Upper lobe of left lung (tissue), 6 donors: Measurements from ENCODE around the gene TMEM207. TPM values are rescaled to one million over a fixed set of nuclear protein-coding genes. Genes with fewer than 3 reads are reported as not detected.

Experiments used
- ATAC-seq, 2 donors: fragments of 200-7000 bp; cut with Tn5 transposase; one replicate each; pipeline ENCODE4 v1.9.1; 2022; ENCODE audit warnings: mild to moderate bottlenecking in 2 of 2, moderate library complexity in 2 of 2; ENCODE audit not compliant: low FRiP score in 2 of 2
- DNase-seq, 2 donors: peaks; one replicate each; pipeline ENCODE4 v3.0.0-alpha.2; 2019 to 2020
- H3K27ac ChIP-seq, 4 donors: fragments of 200-600 bp; sonication (generic); one replicate each; pipeline ENCODE4 v1.5.1; 2016 to 2019
- H3K27me3 ChIP-seq, 4 donors: fragments of 200-600 bp; sonication (generic); one replicate each; pipeline ENCODE4 v1.5.1; 2017 to 2019
- H3K36me3 ChIP-seq, 4 donors: fragments of 200-600 bp; sonication (generic); one replicate each; pipeline ENCODE4 v1.5.1; 2016 to 2019
- H3K4me1 ChIP-seq, 4 donors: fragments of 200-600 bp; sonication (generic); one replicate each; pipeline ENCODE4 v1.5.1; 2018 to 2019
- H3K4me3 ChIP-seq, 4 donors: fragments of 200-600 bp; sonication (generic); one replicate each; pipeline ENCODE4 v1.5.1; 2017 to 2019; ENCODE audit warnings: mild to moderate bottlenecking in 2 of 4, moderate library complexity in 1 of 4
- H3K9me3 ChIP-seq, 4 donors: fragments of 200-600 bp; sonication (generic); one replicate each; pipeline ENCODE4 v1.5.1; 2018 to 2019
- CTCF ChIP-seq, 6 experiments: fragments of 450-650 bp in 4 of 6; fragments of 200-600 bp in 2 of 6; sonication (generic) in 2 of 6; IDR thresholded peaks; one replicate each; pipeline ENCODE4 v1.5.1; 2016 to 2019; ENCODE audit warnings: antibody characterized with exemption in 6 of 6
- EP300 ChIP-seq, 4 donors: sonication (generic); formaldehyde crosslinking; IDR thresholded peaks; one replicate each; pipeline ENCODE4 v1.5.1; 2017; ENCODE audit warnings: antibody characterized with exemption in 4 of 4, control low read depth in 2 of 4
- POLR2A ChIP-seq, 4 donors: fragments of 450-650 bp; IDR thresholded peaks; one replicate each; pipeline ENCODE4 v1.5.1; 2016 to 2017; ENCODE audit warnings: antibody characterized with exemption in 4 of 4, mild to moderate bottlenecking in 2 of 4
- POLR2AphosphoS5 ChIP-seq, 2 donors: sonication (generic); formaldehyde crosslinking; IDR thresholded peaks; one replicate each; pipeline ENCODE4 v1.5.1; 2017; ENCODE audit warnings: antibody characterized with exemption in 2 of 2
- WGBS, 2 donors: methylation state at CpG; one replicate each; pipeline ENCODE4 v1.1.5; 2017 to 2018; 5-methylcytosine and 5-hydroxymethylcytosine counted together
- total RNA-seq, 6 donors: library from RNA; depleted of rRNA in 4 of 6; stranded (reverse); fragments of >200 nt in 4 of 6; gene quantifications; one replicate each; pipeline versions ENCODE4 v1.1.0 to v1.2.1, GENCODE V29; 2016 to 2021
- donor health status: DM: no; HTN: no; CAD: no; lungs with moderate emphysema.
- donor health status: DM: no; HTN: yes; CAD: no; lungs with severe emphysema.

Gene TMEM207
- total RNA-seq, 6 donors from 2014 or later = not detected

- no peaks in the 10 kb centered on the region for H3K27me3 ChIP-seq
Measured at GRCh38 chr3:190401963-190402362, 47.7 kb downstream of the TMEM207 start.

GRCh38 chr3:190399677-190400076 lies 50.0 kb downstream of the TMEM207 start:
- DNase-seq (no peak), ATAC-seq (no peak)
- Histone ChIP-seq H3K27me3 (no peaks in the 10 kb centered on the region), H3K4me3 (no peak overlapping the region), H3K4me1 (no peaks in the 10 kb centered on the region), H3K36me3 (no peaks in the 10 kb centered on the region), H3K9me3 (no peaks in the 10 kb centered on the region), H3K27ac (no peak overlapping the region)
- WGBS, 2 donors = 85 to 92% methylated on average over 4 to 8 of the region's 8 CpGs
- no peak for TF ChIP-seq EP300 (IDR thresholded peaks at IDR 0.05)
- TF ChIP-seq POLR2A (IDR thresholded peaks at IDR 0.05) = no peak
- TF ChIP-seq POLR2AphosphoS5 (IDR thresholded peaks at IDR 0.05) = no peak
- TF ChIP-seq CTCF (IDR thresholded peaks at IDR 0.05) = no peak

More at GRCh38 chr3:190401963-190402362, 47.7 kb downstream of the TMEM207 start:
- no peak for TF ChIP-seq EP300 (IDR thresholded peaks at IDR 0.05)
- no peak for TF ChIP-seq POLR2A (IDR thresholded peaks at IDR 0.05)
- no peak for TF ChIP-seq POLR2AphosphoS5 (IDR thresholded peaks at IDR 0.05)
- no peak for TF ChIP-seq CTCF (IDR thresholded peaks at IDR 0.05)
- Histone ChIP-seq H3K4me1 (no peaks in the 10 kb centered on the region), H3K9me3 (no peaks in the 10 kb centered on the region), H3K36me3 (no peaks in the 10 kb centered on the region), H3K4me3 (no peak overlapping the region), H3K27ac (no peak overlapping the region)
- no peak for ATAC-seq
- WGBS, 2 donors = 45 to 56% methylated on average over 4 of the region's 4 CpGs
- DNase-seq = no peak

GRCh38 chr3:190397889-190398288 lies 51.8 kb downstream of the TMEM207 start:
- ATAC-seq (no peak), DNase-seq (no peak)
- no peak overlapping the region for H3K27ac ChIP-seq
- no peaks in the 10 kb centered on the region for H3K27me3 ChIP-seq
- no peaks in the 10 kb centered on the region for H3K36me3 ChIP-seq
- TF ChIP-seq CTCF (IDR thresholded peaks at IDR 0.05) = no peak
- TF ChIP-seq EP300 (IDR thresholded peaks at IDR 0.05) = no peak
- no peak for TF ChIP-seq POLR2A (IDR thresholded peaks at IDR 0.05)
- TF ChIP-seq POLR2AphosphoS5 (IDR thresholded peaks at IDR 0.05) = no peak
- 86 to 90% methylated on average over 4 of the region's 4 CpGs for WGBS, 2 donors
- no peaks in the 10 kb centered on the region for H3K4me1 ChIP-seq
- no peaks in the 10 kb centered on the region for H3K9me3 ChIP-seq
- no peak overlapping the region for H3K4me3 ChIP-seq

GRCh38 chr3:190396001-190396400 lies 53.7 kb downstream of the TMEM207 start:
- no peak for TF ChIP-seq EP300 (IDR thresholded peaks at IDR 0.05)
- TF ChIP-seq CTCF (IDR thresholded peaks at IDR 0.05) = no peak
- Histone ChIP-seq H3K27me3 (no peaks in the 10 kb centered on the region), H3K4me3 (no peak overlapping the region), H3K27ac (no peak overlapping the region), H3K36me3 (no peaks in the 10 kb centered on the region), H3K9me3 (no peaks in the 10 kb centered on the region), H3K4me1 (no peaks in the 10 kb centered on the region)
- DNase-seq = no peak
- ATAC-seq = no peak

- no peak for ATAC-seq
- 66 to 78% methylated on average over 3 of the region's 3 CpGs for WGBS, 2 donors
Measured at GRCh38 chr3:190388703-190389102, 61.0 kb downstream of the TMEM207 start.

More at GRCh38 chr3:190388703-190389102, 61.0 kb downstream of the TMEM207 start:
- peaks cover 0 to 7% (median 2%) of the 10 kb centered on the region in 4 donors for H3K4me1 ChIP-seq
- TF ChIP-seq EP300 (IDR thresholded peaks at IDR 0.05) (no peak), POLR2AphosphoS5 (IDR thresholded peaks at IDR 0.05) (no peak), CTCF (IDR thresholded peaks at IDR 0.05) (no peak), POLR2A (IDR thresholded peaks at IDR 0.05) (no peak)
- H3K27ac ChIP-seq = no peak overlapping the region
- no peak overlapping the region for H3K4me3 ChIP-seq
- DNase-seq = no peak
- H3K36me3 ChIP-seq = no peaks in the 10 kb centered on the region
- H3K27me3 ChIP-seq = no peaks in the 10 kb centered on the region
- no peaks in the 10 kb centered on the region for H3K9me3 ChIP-seq
